Choroid plexus epithelial cell (primary cell): ENCODE measurements around the gene CCL25.
A peak's percentile ranks its signal among the peaks of the same experiment; 100 is the strongest.
"Not testable (repeated sequence)": the region's sequence is repeated elsewhere in the genome, so short reads cannot be mapped to it uniquely, and the experiment has no call there.

Experiments used
- DNase-seq: peaks from one replicate; pipeline ENCODE4 v3.0.0-alpha.2; 2010; ENCODE audit warnings: low read depth
- H3K4me3 ChIP-seq: 2 replicates; pipeline ENCODE4 v1.5.1; 2011; ENCODE audit warnings: low read depth, mild to moderate bottlenecking, control low read depth, low read length, moderate library complexity
- CTCF ChIP-seq: conservative IDR thresholded peaks from 2 replicates; pipeline ENCODE4 v1.5.1; 2011; ENCODE audit warnings: low read depth, mild to moderate bottlenecking, control low read depth, inconsistent platforms, low read length, moderate library complexity

CCL25 gene

GRCh38 chr19:8021374-8021773 is 31.2 kb upstream of the CCL25 start:
- no peak for DNase-seq
- H3K4me3 ChIP-seq, result no peak overlapping the region
- no peak for TF ChIP-seq CTCF

GRCh38 chr19:8022275-8022674 is 30.3 kb upstream of the CCL25 start:
- no peak overlapping the region for H3K4me3 ChIP-seq
- TF ChIP-seq CTCF, result no peak
- no peak for DNase-seq

- no peak overlapping the region for H3K4me3 ChIP-seq
- DNase-seq, result no peak
- TF ChIP-seq CTCF, result no peak
These were observed 29.2 kb upstream of the CCL25 start for GRCh38 chr19:8023371-8023770.

GRCh38 chr19:8024256-8024655 is 28.3 kb upstream of the CCL25 start:
- H3K4me3 ChIP-seq, DNase-seq: not testable (repeated sequence)

GRCh38 chr19:8025316-8025715 is 27.2 kb upstream of the CCL25 start:
- no peak for TF ChIP-seq CTCF
- no peak overlapping the region for H3K4me3 ChIP-seq
- DNase-seq, result no peak

GRCh38 chr19:8028951-8029491 is 23.5 kb upstream of the CCL25 start:
- no peak overlapping the region for H3K4me3 ChIP-seq

GRCh38 chr19:8030960-8031359 is 21.6 kb upstream of the CCL25 start:
- no peak for TF ChIP-seq CTCF

More at GRCh38 chr19:8028951-8029491, 23.5 kb upstream of the CCL25 start:
- TF ChIP-seq CTCF, result peak; percentile 15
- peak; percentile 52 for DNase-seq

GRCh38 chr19:8033287-8034177 is 19.0 kb upstream of the CCL25 start:
- DNase-seq, result not testable (repeated sequence)

More at GRCh38 chr19:8030960-8031359, 21.6 kb upstream of the CCL25 start:
- no peak overlapping the region for H3K4me3 ChIP-seq
- no peak for DNase-seq

More at GRCh38 chr19:8033287-8034177, 19.0 kb upstream of the CCL25 start:
- not testable (repeated sequence) for H3K4me3 ChIP-seq
